ENCODE measurements around the gene RILPL2. TPM values are rescaled to one million over a fixed set of nuclear protein-coding genes. Genes with fewer than 3 reads are reported as not detected.
A peak's percentile ranks its signal among the peaks of the same experiment; 100 is the strongest.

The RILPL2 gene
- total and polyA plus RNA-seq, 9 of the 15 experiments (the other 6 are each of a cell fraction or from before 2014, with no cell fraction given), result 0.61 to 5.8 (median 4.3) TPM

- peak; percentile 97 for TF ChIP-seq SMAD4 (CRISPR knock-in tag; conservative IDR thresholded peaks at IDR 0.05)
- no peak for TF ChIP-seq JUN (IDR thresholded peaks at IDR 0.05; ENCODE audit: borderline replicate concordance, low read depth, low read length)
- TF ChIP-seq JUN (CRISPR knock-in tag; IDR thresholded peaks at IDR 0.05; ENCODE audit: borderline replicate concordance), result no peak
- 0 out of 2 replicates have a peak, but pooled peaks have one; percentile 24 for TF ChIP-seq FOXP1 (CRISPR knock-in tag; IDR thresholded peaks at IDR 0.05)
- TF ChIP-seq KAT2B (IDR thresholded peaks at IDR 0.05; ENCODE audit: low read depth, low read length), result no peak
- TF ChIP-seq SIN3A (IDR thresholded peaks at IDR 0.05; ENCODE audit: borderline replicate concordance in 2 of 2, control insufficient read depth in 1 of 2, low read depth in 2 of 2, low read length in 2 of 2), result peak in 1 of 2 experiments; percentile 71; a peak in 1 of 4 replicates
- TF ChIP-seq UBTF (IDR thresholded peaks at IDR 0.05; ENCODE audit: borderline replicate concordance in 1 of 2, low read depth in 2 of 2, low read length in 2 of 2), result peak in 1 of 2 experiments; percentile 85; a peak in 2 of 4 replicates
- TF ChIP-seq CREM (IDR thresholded peaks at IDR 0.05; ENCODE audit: low read depth), result peak; percentile 69; the same call in 1 of the 2 replicates
- TF ChIP-seq KHSRP (IDR thresholded peaks at IDR 0.05), result 0 out of 2 replicates have a peak, but pooled peaks have one; percentile 37
- TF ChIP-seq KDM4B (IDR thresholded peaks at IDR 0.05; ENCODE audit: borderline replicate concordance in 2 of 2, low read depth in 1 of 2), result no peak
- TF ChIP-seq BCOR (IDR thresholded peaks at IDR 0.05), result peak; percentile 63
- no peak for TF ChIP-seq POLR2B (IDR thresholded peaks at IDR 0.05; ENCODE audit: low read depth, partially characterized antibody)
- TF ChIP-seq ZEB2 (IDR thresholded peaks at IDR 0.05), result peak; percentile 96
- TF ChIP-seq ARID4B (CRISPR knock-in tag; IDR thresholded peaks at IDR 0.05), result peak; percentile 43
- TF ChIP-seq TRIM25 (IDR thresholded peaks at IDR 0.05; ENCODE audit: borderline replicate concordance), result no peak; the same call in 1 of the 2 replicates
- TF ChIP-seq EGR1 (conservative IDR thresholded peaks at IDR 0.05), result peak; percentile 78
- peak; percentile 78; the same call in 1 of the 2 replicates for TF ChIP-seq ETV5 (CRISPR knock-in tag; IDR thresholded peaks at IDR 0.05; ENCODE audit: low read depth)
- no peak for TF ChIP-seq ZNF133 (CRISPR knock-in tag; IDR thresholded peaks at IDR 0.05)
- peak; percentile 77 for TF ChIP-seq DMBX1 (CRISPR knock-in tag; IDR thresholded peaks at IDR 0.05; ENCODE audit: borderline replicate concordance)
Observed at GRCh38 chr12:123388177-123388950, 48.1 kb downstream of the RILPL2 start (continued).

Data from K562 (cell line).